ENCODE data around the gene FAM221A.

The FAM221A gene

GRCh38 chr7:23658831-23659427 is 21.1 kb upstream of the FAM221A start:
- no peak overlapping the region for H3K9ac ChIP-seq (ENCODE audit: low read length)
- H3K79me2 ChIP-seq (ENCODE audit: insufficient read depth, low read length), result no peaks in the 10 kb centered on the region
- no peak overlapping the region for H3K27ac ChIP-seq (ENCODE audit: low read depth, low read length)
- no peak overlapping the region for H3K4me2 ChIP-seq (ENCODE audit: low read depth, low read length, poor library complexity, severe bottlenecking)
- H3K27me3 ChIP-seq (ENCODE audit: low read length), result no peaks in the 10 kb centered on the region
- no peak overlapping the region for H2AFZ ChIP-seq (ENCODE audit: low read depth, low read length, severe bottlenecking)
- H3K9me2 ChIP-seq (replicated peaks; ENCODE audit: insufficient read depth, low read length), result no peaks in the 10 kb centered on the region
- no peaks in the 10 kb centered on the region for H3F3A ChIP-seq (ENCODE audit: insufficient read depth)
- H4K20me1 ChIP-seq (ENCODE audit: low read depth, low read length), result no peaks in the 10 kb centered on the region
- TF ChIP-seq CTCF (IDR thresholded peaks at IDR 0.05; ENCODE audit: insufficient read depth, low read length, poor library complexity, severe bottlenecking) (no peak), EZH2phosphoT487 (conservative IDR thresholded peaks at IDR 0.05; ENCODE audit: low read length) (no peak)
- peaks cover 13% of the 10 kb centered on the region; the same call in 1 of the 2 replicates for H3K9me3 ChIP-seq (ENCODE audit: insufficient read depth, low read length)
- H3K36me3 ChIP-seq (ENCODE audit: low read length), result no peaks in the 10 kb centered on the region
- no peak overlapping the region for H3K4me3 ChIP-seq (ENCODE audit: insufficient read depth, low read length, poor library complexity, severe bottlenecking)

DNA sequence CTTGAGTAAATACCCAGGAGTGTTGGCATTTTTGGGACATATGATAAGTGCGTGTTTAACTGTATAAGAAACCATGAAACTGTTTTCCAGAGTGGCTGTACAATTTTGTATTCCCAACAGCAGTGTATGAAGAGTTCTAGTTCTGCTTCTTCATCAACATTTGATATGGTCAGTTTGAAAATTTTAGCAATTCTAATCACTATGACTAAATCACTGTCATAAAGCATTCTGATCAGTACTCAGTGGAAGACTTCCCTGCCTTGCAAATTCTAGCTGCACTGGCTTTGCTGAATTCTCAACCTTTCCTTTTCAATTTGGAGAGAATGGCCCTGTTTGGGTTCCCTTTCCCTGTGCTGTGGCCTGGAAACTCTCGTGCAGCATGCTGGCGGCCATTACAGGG is 18.6 kb upstream of the FAM221A start:
- TF ChIP-seq EZH2phosphoT487 (conservative IDR thresholded peaks at IDR 0.05; ENCODE audit: low read length) (no peak), CTCF (IDR thresholded peaks at IDR 0.05; ENCODE audit: insufficient read depth, low read length, poor library complexity, severe bottlenecking) (no peak)
- Histone ChIP-seq H3K4me2 (ENCODE audit: low read depth, low read length, poor library complexity, severe bottlenecking) (no peak overlapping the region), H3K9me2 (replicated peaks; ENCODE audit: insufficient read depth, low read length) (no peaks in the 10 kb centered on the region), H3K4me3 (ENCODE audit: insufficient read depth, low read length, poor library complexity, severe bottlenecking) (no peak overlapping the region), H3K27me3 (ENCODE audit: low read length) (no peaks in the 10 kb centered on the region), H4K20me1 (ENCODE audit: low read depth, low read length) (no peaks in the 10 kb centered on the region), H3K79me2 (ENCODE audit: insufficient read depth, low read length) (no peaks in the 10 kb centered on the region), H2AFZ (ENCODE audit: low read depth, low read length, severe bottlenecking) (no peak overlapping the region), H3K36me3 (ENCODE audit: low read length) (no peaks in the 10 kb centered on the region), H3K9ac (ENCODE audit: low read length) (no peak overlapping the region), H3K9me3 (ENCODE audit: insufficient read depth, low read length) (peaks cover 11% of the 10 kb centered on the region; the same call in 1 of the 2 replicates), H3F3A (ENCODE audit: insufficient read depth) (no peaks in the 10 kb centered on the region), H3K27ac (ENCODE audit: low read depth, low read length) (no peak overlapping the region)

DNA sequence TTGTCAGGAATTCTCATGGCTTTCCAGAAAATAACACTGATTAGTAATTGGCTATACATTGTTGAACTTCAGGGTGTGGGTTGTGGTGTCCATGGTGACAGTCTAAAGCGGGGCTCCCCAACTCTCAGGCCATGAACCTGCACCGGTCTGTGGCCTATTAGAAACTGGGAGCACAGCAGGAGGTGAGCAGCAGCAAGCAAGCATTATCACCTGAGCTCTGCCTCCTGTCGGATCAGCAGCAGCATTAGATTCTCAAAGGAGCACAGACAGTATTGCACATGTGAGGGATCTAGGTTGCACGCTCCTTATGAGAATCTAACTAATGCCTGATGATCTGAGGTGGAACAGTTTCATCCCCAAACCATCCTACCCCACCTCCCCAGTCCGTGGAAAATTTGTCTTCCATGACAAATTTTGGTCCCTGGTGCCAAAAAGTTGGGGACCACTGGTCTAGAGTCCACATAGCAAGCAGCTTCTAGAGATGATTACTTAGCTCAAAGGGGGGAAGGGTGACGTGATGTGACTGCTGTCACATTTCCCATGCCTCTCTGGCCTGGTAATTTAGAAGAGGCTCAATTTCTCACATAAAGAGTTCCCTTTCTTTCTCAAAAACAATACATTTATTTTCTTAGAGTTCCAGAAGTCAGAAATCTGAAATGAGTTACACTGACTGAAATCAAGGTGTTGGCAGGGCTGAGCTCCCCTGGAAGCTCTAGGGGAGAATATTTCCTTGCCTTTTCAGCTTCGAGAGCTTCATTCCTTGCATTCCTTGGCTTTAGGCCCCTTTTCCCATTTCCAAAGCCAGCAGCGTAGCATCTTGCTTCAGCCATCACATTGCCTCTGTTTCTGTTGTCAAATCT is 17.6 kb upstream of the FAM221A start:
- no peaks in the 10 kb centered on the region for H3K79me2 ChIP-seq (ENCODE audit: insufficient read depth, low read length)
- H2AFZ ChIP-seq (ENCODE audit: low read depth, low read length, severe bottlenecking), result no peak overlapping the region
- no peak overlapping the region for H3K4me3 ChIP-seq (ENCODE audit: insufficient read depth, low read length, poor library complexity, severe bottlenecking)
- H3K9me2 ChIP-seq (replicated peaks; ENCODE audit: insufficient read depth, low read length), result no peaks in the 10 kb centered on the region
- no peaks in the 10 kb centered on the region for H4K20me1 ChIP-seq (ENCODE audit: low read depth, low read length)
- H3K36me3 ChIP-seq (ENCODE audit: low read length), result no peaks in the 10 kb centered on the region
- H3K9ac ChIP-seq (ENCODE audit: low read length), result no peak overlapping the region
- no peak overlapping the region for H3K4me2 ChIP-seq (ENCODE audit: low read depth, low read length, poor library complexity, severe bottlenecking)
- peaks cover 11% of the 10 kb centered on the region; the same call in 1 of the 2 replicates for H3K9me3 ChIP-seq (ENCODE audit: insufficient read depth, low read length)
- H3K27me3 ChIP-seq (ENCODE audit: low read length), result no peaks in the 10 kb centered on the region
- no peaks in the 10 kb centered on the region for H3F3A ChIP-seq (ENCODE audit: insufficient read depth)
- TF ChIP-seq CTCF (IDR thresholded peaks at IDR 0.05; ENCODE audit: insufficient read depth, low read length, poor library complexity, severe bottlenecking) (no peak), EZH2phosphoT487 (conservative IDR thresholded peaks at IDR 0.05; ENCODE audit: low read length) (no peak)
- no peak overlapping the region for H3K27ac ChIP-seq (ENCODE audit: low read depth, low read length)
